Measurements from ENCODE around the gene KRTAP10-3. TPM values are rescaled to one million over a fixed set of nuclear protein-coding genes. Genes with fewer than 3 reads are reported as not detected.

KRTAP10-3 gene
- total RNA-seq, 3 donors from 2014 or later (not counting 1 experiment from before 2014, with no cell fraction given), result not detected

- DNase-seq, result no peak
- Mint-ChIP-seq H3K27me3 (ENCODE audit: low read depth in 2 of 2) (peaks cover 0 to 6% of the 10 kb centered on the region in 2 donors), H3K4me1 (peaks cover 22 to 32% of the 10 kb centered on the region in 2 donors), H3K9me3 (peaks cover 6 to 16% of the 10 kb centered on the region in 2 donors), H3K4me3 (no peak overlapping the region), H3K36me3 (peaks cover 17% of the 10 kb centered on the region), H3K27ac (no peak overlapping the region)
- no peak for TF ChIP-seq CTCF (IDR thresholded peaks at IDR 0.05)
- Histone ChIP-seq H3K9me3 (ENCODE audit: control insufficient read depth, insufficient read depth, low read length) (peaks cover 6% of the 10 kb centered on the region), H3K36me3 (ENCODE audit: control insufficient read depth, insufficient read depth, low read length) (no peaks in the 10 kb centered on the region), H3K4me3 (ENCODE audit: low read length) (no peak overlapping the region), H3K27ac (ENCODE audit: low read length) (no peak overlapping the region), H3K4me1 (ENCODE audit: control insufficient read depth, insufficient read depth, low read length) (peaks cover 7% of the 10 kb centered on the region), H3K27me3 (ENCODE audit: control insufficient read depth, insufficient read depth, low read length) (no peaks in the 10 kb centered on the region)
- ATAC-seq, result no peak
- intact Hi-C loops (cut with micrococcal nuclease), result no loop called here
- 71% methylated on average over 14 of the region's 14 CpGs for WGBS (ENCODE audit: insufficient coverage)
These were observed 9.7 kb downstream of the KRTAP10-3 start for GRCh38 chr21:44548922-44549321.

DNA sequence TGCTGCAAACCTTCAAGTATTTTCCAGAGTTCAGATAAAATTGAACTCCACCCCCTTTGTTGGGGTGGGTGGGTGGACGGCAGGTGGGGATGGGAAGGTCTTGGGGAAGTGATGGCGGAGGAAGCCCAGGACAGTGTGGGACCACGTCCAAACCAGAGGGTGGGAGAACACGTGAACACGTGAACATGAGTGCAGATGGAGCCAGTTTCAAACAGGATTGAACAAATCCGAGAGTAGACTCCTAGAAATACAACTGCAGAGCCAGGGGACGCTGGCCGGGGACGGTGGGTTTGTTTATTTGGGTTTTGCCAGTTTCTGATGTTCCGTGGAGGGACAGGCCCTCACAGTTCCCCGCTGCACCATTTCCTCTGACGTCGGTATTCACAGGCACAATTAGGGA is 10.2 kb downstream of the KRTAP10-3 start:
- intact Hi-C loops (cut with micrococcal nuclease), result no loop called here
- Mint-ChIP-seq H3K4me3 (no peak overlapping the region), H3K36me3 (peaks cover 17% of the 10 kb centered on the region)

GRCh38 chr21:44547656-44548331 is 10.8 kb downstream of the KRTAP10-3 start:
- WGBS (ENCODE audit: insufficient coverage), result 28% methylated on average over 5 of the region's 5 CpGs
- peak overlapping the region; percentile 84 for H3K4me3 Mint-ChIP-seq

More for the DNA sequence above, 10.2 kb downstream of the KRTAP10-3 start:
- H3K27me3 Mint-ChIP-seq (ENCODE audit: low read depth in 2 of 2), result peaks cover 0 to 6% of the 10 kb centered on the region in 2 donors
- no peak overlapping the region for H3K4me3 ChIP-seq (ENCODE audit: low read length)
- no peak for DNase-seq
- 87% methylated on average over 13 of the region's 13 CpGs for WGBS (ENCODE audit: insufficient coverage)
- H3K36me3 ChIP-seq (ENCODE audit: control insufficient read depth, insufficient read depth, low read length), result no peaks in the 10 kb centered on the region
- H3K9me3 Mint-ChIP-seq, result peaks cover 6 to 16% of the 10 kb centered on the region in 2 donors
- no peak overlapping the region for H3K27ac ChIP-seq (ENCODE audit: low read length)
- peaks cover 7% of the 10 kb centered on the region for H3K4me1 ChIP-seq (ENCODE audit: control insufficient read depth, insufficient read depth, low read length)
- peaks cover 6% of the 10 kb centered on the region for H3K9me3 ChIP-seq (ENCODE audit: control insufficient read depth, insufficient read depth, low read length)
- no peaks in the 10 kb centered on the region for H3K27me3 ChIP-seq (ENCODE audit: control insufficient read depth, insufficient read depth, low read length)
- H3K4me1 Mint-ChIP-seq, result peaks cover 22 to 32% of the 10 kb centered on the region in 2 donors
- no peak for ATAC-seq
- H3K27ac Mint-ChIP-seq, result peak overlapping the region in 1 of 2 donors; percentile 87
- no peak for TF ChIP-seq CTCF (IDR thresholded peaks at IDR 0.05)

More at GRCh38 chr21:44547656-44548331, 10.8 kb downstream of the KRTAP10-3 start:
- peak in 2 of 3 donors; percentile 61 to 63 for ATAC-seq
- Mint-ChIP-seq H3K27me3 (ENCODE audit: low read depth in 2 of 2) (peaks cover 0 to 6% of the 10 kb centered on the region in 2 donors), H3K36me3 (peaks cover 17% of the 10 kb centered on the region), H3K9me3 (peaks cover 6 to 16% of the 10 kb centered on the region in 2 donors), H3K27ac (peak overlapping the region; percentile 74 to 87), H3K4me1 (peaks cover 22 to 32% of the 10 kb centered on the region in 2 donors)
- peaks cover 7% of the 10 kb centered on the region for H3K4me1 ChIP-seq (ENCODE audit: control insufficient read depth, insufficient read depth, low read length)
- no peak overlapping the region for H3K4me3 ChIP-seq (ENCODE audit: low read length)
- H3K27me3 ChIP-seq (ENCODE audit: control insufficient read depth, insufficient read depth, low read length), result no peaks in the 10 kb centered on the region
- intact Hi-C loops (cut with micrococcal nuclease), result no loop called here
- no peak for TF ChIP-seq CTCF (IDR thresholded peaks at IDR 0.05)
- H3K36me3 ChIP-seq (ENCODE audit: control insufficient read depth, insufficient read depth, low read length), result no peaks in the 10 kb centered on the region
- peak overlapping the region; percentile 11 for H3K27ac ChIP-seq (ENCODE audit: low read length)
- peaks cover 6% of the 10 kb centered on the region for H3K9me3 ChIP-seq (ENCODE audit: control insufficient read depth, insufficient read depth, low read length)
- peak; percentile 13 to 69 for DNase-seq

Measured in natural killer cell (primary cell).